HEK293T (cell line): ENCODE results near the gene NCBP1.

ENCODE experiments used
- CTCF ChIA-PET: fragments of 350-600 bp; formaldehyde crosslinking; extraction: SDS; loops from one replicate; lab custom pipeline; 2021; ENCODE audit warnings: antibody characterized with exemption, inconsistent platforms; lab: Yijun Ruan, JAX
- POLR2A ChIA-PET: fragments of 350-600 bp; formaldehyde crosslinking; extraction: SDS; loops from one replicate; lab custom pipeline; 2020; ENCODE audit warnings: antibody characterized with exemption, inconsistent platforms; lab: Yijun Ruan, JAX
- DNase-seq: peaks from one replicate; pipeline ENCODE4 v3.0.0; 2012; ENCODE audit warnings: mixed read lengths; ENCODE audit errors: extremely low spot score
- ARNT ChIP-seq: fragments of 450-650 bp; IDR thresholded peaks from 2 replicates; pipeline ENCODE4 v1.6.1; 2017; ENCODE audit warnings: mild to moderate bottlenecking
- BHLHE40 ChIP-seq: fragments of 450-650 bp; IDR thresholded peaks from 2 replicates; pipeline ENCODE4 v1.6.1; 2016; ENCODE audit warnings: mild to moderate bottlenecking, moderate library complexity, borderline replicate concordance
- CTBP1 ChIP-seq: fragments of 450-650 bp; IDR thresholded peaks from 2 replicates; pipeline ENCODE4 v1.6.1; 2016; ENCODE audit warnings: borderline replicate concordance
- ELF4 ChIP-seq: fragments of 450-650 bp; IDR thresholded peaks from 2 replicates; pipeline ENCODE4 v1.6.1; 2017; ENCODE audit warnings: antibody characterized with exemption
- FOXA1 ChIP-seq: fragments of 450-650 bp; IDR thresholded peaks from 2 replicates; pipeline ENCODE4 v1.6.1; 2016; ENCODE audit warnings: mild to moderate bottlenecking
- FOXK2 ChIP-seq: fragments of 450-650 bp; IDR thresholded peaks from 2 replicates; pipeline ENCODE4 v1.6.1; 2016; ENCODE audit warnings: mild to moderate bottlenecking
- FOXM1 ChIP-seq: fragments of 450-650 bp; IDR thresholded peaks from 2 replicates; pipeline ENCODE4 v1.6.1; 2017; ENCODE audit warnings: mild to moderate bottlenecking, borderline replicate concordance
- HDGF ChIP-seq: fragments of 450-650 bp; IDR thresholded peaks from 2 replicates; pipeline ENCODE4 v1.6.1; 2017; ENCODE audit warnings: antibody characterized with exemption, borderline replicate concordance
- L3MBTL2 ChIP-seq: fragments of 450-650 bp; conservative IDR thresholded peaks from 2 replicates; pipeline ENCODE4 v1.6.1; 2016; ENCODE audit warnings: mild to moderate bottlenecking
- LEF1 ChIP-seq: fragments of 450-650 bp; IDR thresholded peaks from 2 replicates; pipeline ENCODE4 v1.6.1; 2017; ENCODE audit warnings: mild to moderate bottlenecking, borderline replicate concordance
- NFRKB ChIP-seq: fragments of 450-650 bp; IDR thresholded peaks from 2 replicates; pipeline ENCODE4 v1.6.1; 2016; ENCODE audit warnings: mild to moderate bottlenecking, moderate library complexity
- PKNOX1 ChIP-seq: fragments of 450-650 bp; IDR thresholded peaks from 2 replicates; pipeline ENCODE4 v1.6.1; 2016
- SP1 ChIP-seq: fragments of 450-650 bp; IDR thresholded peaks from 2 replicates; pipeline ENCODE4 v1.6.1; 2017
- SUZ12 ChIP-seq: fragments of 450-650 bp; IDR thresholded peaks from 2 replicates; pipeline ENCODE4 v1.6.1; 2016; ENCODE audit warnings: mild to moderate bottlenecking
- TARDBP ChIP-seq: fragments of 450-650 bp; IDR thresholded peaks from 2 replicates; pipeline ENCODE4 v1.6.1; 2016
- ZNF384 ChIP-seq: fragments of 450-650 bp; IDR thresholded peaks from 2 replicates; pipeline ENCODE4 v1.6.1; 2016

The NCBP1 gene

GRCh38 chr9:97627624-97628023 lies 6.0 kb upstream of the NCBP1 start:
- ChIA-PET POLR2A (no interaction called here), CTCF (no interaction called here)
- no peak for DNase-seq
- no peak for TF ChIP-seq SP1
- TF ChIP-seq PKNOX1 = no peak
- no peak for TF ChIP-seq LEF1
- no peak for TF ChIP-seq FOXM1
- no peak for TF ChIP-seq FOXA1
- no peak for TF ChIP-seq FOXK2
- no peak for TF ChIP-seq BHLHE40
- TF ChIP-seq HDGF = no peak
- no peak for TF ChIP-seq SUZ12
- no peak for TF ChIP-seq L3MBTL2
- no peak for TF ChIP-seq ARNT
- TF ChIP-seq ZNF384 = no peak
- TF ChIP-seq TARDBP = no peak
- TF ChIP-seq CTBP1 = no peak

GRCh38 chr9:97628668-97629067 lies 5.0 kb upstream of the NCBP1 start:
- no peak for DNase-seq
- POLR2A ChIA-PET = no interaction called here
- CTCF ChIA-PET = interaction anchor here (1.1 kb wide), 1 partner anchor 30 kb away, joined by 3 read pairs; no protein-coding TSS in a partner anchor
- TF ChIP-seq LEF1 (no peak), ARNT (no peak), TARDBP (no peak), FOXM1 (no peak), ZNF384 (no peak), FOXA1 (no peak), PKNOX1 (no peak), BHLHE40 (no peak), CTBP1 (no peak), NFRKB (no peak), FOXK2 (no peak), L3MBTL2 (no peak)

- CTCF ChIA-PET = interaction anchor here (1.1 kb wide), 1 partner anchor 30 kb away, joined by 3 read pairs; no protein-coding TSS in a partner anchor
- DNase-seq = no peak
- POLR2A ChIA-PET = no interaction called here
- TF ChIP-seq CTBP1 (no peak), PKNOX1 (peak; percentile 17; the same call in 1 of the 2 replicates)
These were observed 4.5 kb upstream of the NCBP1 start for GRCh38 chr9:97629156-97629555.

GRCh38 chr9:97630591-97630990 lies 3.0 kb upstream of the NCBP1 start:
- TF ChIP-seq SP1 (no peak), CTBP1 (no peak), L3MBTL2 (no peak), FOXK2 (no peak), ELF4 (no peak), PKNOX1 (no peak), BHLHE40 (no peak), FOXA1 (no peak), HDGF (no peak), ZNF384 (no peak), ARNT (no peak), TARDBP (no peak), NFRKB (no peak), FOXM1 (no peak), SUZ12 (no peak)
- CTCF ChIA-PET = no interaction called here
- POLR2A ChIA-PET = no interaction called here
- no peak for DNase-seq

GRCh38 chr9:97632248-97632984 lies 1.2 kb upstream of the NCBP1 start:
- POLR2A ChIA-PET = interaction anchor here (0.6 to 2.4 kb wide), 17 partner anchors 13 to 239 kb away, joined by 3 to 18 read pairs (median 3); partner anchors contain the start of gene TMOD1
- TF ChIP-seq TARDBP (0 out of 2 replicates have a peak, but pooled peaks have one; percentile 12), ZNF384 (0 out of 2 replicates have a peak, but pooled peaks have one; percentile 25), BHLHE40 (no peak), L3MBTL2 (no peak), PKNOX1 (peak; percentile 58), LEF1 (0 out of 2 replicates have a peak, but pooled peaks have one; percentile 5)
- DNase-seq = no peak
- CTCF ChIA-PET = interaction anchor here (0.5 to 1.3 kb wide), 7 partner anchors 17 to 271 kb away, joined by 3 to 6 read pairs (median 3); no protein-coding TSS in a partner anchor
